ENCODE measurements around the gene MAP7.

The MAP7 gene

DNA sequence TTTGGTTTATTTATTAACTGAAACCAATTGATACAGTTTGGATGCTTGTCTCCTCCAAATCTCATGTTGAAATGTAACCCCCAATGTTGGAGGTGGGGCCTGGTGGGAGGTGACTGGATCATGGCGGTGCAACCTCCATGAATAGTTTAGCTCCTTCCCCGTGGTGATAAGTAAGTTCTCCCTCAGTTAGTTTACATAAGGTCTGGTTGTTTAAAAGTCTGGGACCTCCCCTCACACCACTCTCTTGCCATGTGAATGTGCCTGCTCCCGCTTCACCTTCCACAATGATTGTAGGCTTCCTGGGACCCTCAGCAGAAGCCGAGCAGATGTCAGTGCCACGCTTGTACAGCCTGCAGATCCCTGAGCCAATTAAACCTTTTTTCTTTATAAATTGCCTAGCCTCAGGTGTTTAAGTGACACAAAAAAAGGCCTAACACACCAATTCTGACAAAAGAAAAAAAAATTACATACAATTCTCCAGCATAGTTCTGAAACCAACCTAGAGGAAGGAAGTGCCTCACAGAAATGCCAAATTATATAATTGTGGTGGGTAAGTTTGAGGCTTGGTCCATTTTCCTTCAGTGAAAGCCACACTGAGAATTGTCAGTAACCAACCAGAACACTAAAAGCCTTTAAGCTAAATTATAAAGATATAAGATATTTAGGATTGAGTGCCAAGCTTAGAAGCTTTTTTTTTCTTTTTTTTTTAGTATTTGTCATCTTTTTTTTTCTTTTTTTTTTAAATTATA lies 15.0 kb downstream of the MAP7 start:
- POLR2A ChIA-PET: no interaction called here
- CTCF ChIA-PET: no interaction called here

DNA sequence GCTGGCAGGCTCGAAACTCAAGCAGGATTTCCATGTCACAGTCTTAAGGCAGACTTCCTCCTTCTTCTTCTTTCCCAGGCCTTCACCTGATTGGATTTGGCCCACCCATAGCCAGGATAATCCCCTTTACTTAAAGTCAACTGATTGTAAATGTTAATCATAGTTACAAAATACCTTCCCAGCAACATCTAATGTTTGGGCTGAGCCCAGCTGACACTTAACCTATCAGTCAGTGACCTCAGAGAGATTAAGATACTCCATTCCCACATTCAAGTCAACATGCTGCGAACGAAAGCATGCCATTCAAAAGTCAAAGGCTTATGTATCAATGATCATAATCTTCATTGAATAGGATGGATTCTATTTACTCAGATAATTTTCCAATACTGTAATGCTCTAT lies 16.0 kb downstream of the MAP7 start:
- DNase-seq (ENCODE audit: extremely low spot score): no peak
- TF ChIP-seq, protein P1, sequence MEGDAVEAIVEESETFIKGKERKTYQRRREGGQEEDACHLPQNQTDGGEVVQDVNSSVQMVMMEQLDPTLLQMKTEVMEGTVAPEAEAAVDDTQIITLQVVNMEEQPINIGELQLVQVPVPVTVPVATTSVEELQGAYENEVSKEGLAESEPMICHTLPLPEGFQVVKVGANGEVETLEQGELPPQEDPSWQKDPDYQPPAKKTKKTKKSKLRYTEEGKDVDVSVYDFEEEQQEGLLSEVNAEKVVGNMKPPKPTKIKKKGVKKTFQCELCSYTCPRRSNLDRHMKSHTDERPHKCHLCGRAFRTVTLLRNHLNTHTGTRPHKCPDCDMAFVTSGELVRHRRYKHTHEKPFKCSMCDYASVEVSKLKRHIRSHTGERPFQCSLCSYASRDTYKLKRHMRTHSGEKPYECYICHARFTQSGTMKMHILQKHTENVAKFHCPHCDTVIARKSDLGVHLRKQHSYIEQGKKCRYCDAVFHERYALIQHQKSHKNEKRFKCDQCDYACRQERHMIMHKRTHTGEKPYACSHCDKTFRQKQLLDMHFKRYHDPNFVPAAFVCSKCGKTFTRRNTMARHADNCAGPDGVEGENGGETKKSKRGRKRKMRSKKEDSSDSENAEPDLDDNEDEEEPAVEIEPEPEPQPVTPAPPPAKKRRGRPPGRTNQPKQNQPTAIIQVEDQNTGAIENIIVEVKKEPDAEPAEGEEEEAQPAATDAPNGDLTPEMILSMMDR (IDR thresholded peaks at IDR 0.05; ENCODE audit: control extremely low read depth, extremely low read depth, low read depth, missing control alignments): no peak
- CTCF ChIA-PET: no interaction called here
- POLR2A ChIA-PET: no interaction called here

More for the DNA sequence above, 15.0 kb downstream of the MAP7 start:
- TF ChIP-seq, protein P1 (IDR thresholded peaks at IDR 0.05; ENCODE audit: control extremely low read depth, extremely low read depth, low read depth, missing control alignments): no peak
- DNase-seq (ENCODE audit: extremely low spot score): no peak

- CTCF ChIA-PET: no interaction called here
- TF ChIP-seq, protein P1 (IDR thresholded peaks at IDR 0.05; ENCODE audit: control extremely low read depth, extremely low read depth, low read depth, missing control alignments): no peak
- POLR2A ChIA-PET: no interaction called here
These were observed 16.7 kb downstream of the MAP7 start for GRCh38 chr6:136533487-136533886.

DNA sequence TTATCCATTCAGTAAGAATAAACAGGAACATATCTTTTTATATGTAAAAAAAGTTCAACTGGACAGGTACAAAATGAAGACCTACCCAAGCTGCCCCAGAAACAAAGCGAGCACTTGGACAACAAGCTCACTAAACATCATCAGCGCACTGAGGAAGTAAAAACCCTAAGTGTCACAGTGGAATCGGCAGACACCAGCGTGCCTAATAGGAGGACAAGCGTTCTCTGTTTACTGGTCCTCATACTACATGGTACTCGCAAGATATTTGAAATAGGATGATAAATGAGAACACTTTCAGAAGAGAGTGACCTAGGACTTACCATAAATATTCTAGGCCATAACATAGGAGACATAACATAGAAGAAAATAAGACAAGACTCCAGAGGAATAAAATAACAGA lies 18.2 kb downstream of the MAP7 start:
- POLR2A ChIA-PET: no interaction called here
- CTCF ChIA-PET: no interaction called here
- TF ChIP-seq, protein P1 (IDR thresholded peaks at IDR 0.05; ENCODE audit: control extremely low read depth, extremely low read depth, low read depth, missing control alignments): no peak
- no peak for DNase-seq (ENCODE audit: extremely low spot score)

More at GRCh38 chr6:136533487-136533886, 16.7 kb downstream of the MAP7 start:
- no peak for DNase-seq (ENCODE audit: extremely low spot score)

- CTCF ChIA-PET: interaction anchor here (0.8 to 1.2 kb wide), 2 partner anchors 12 to 18 kb away, joined by 3 read pairs; no protein-coding TSS in a partner anchor
- TF ChIP-seq, protein P1 (IDR thresholded peaks at IDR 0.05; ENCODE audit: control extremely low read depth, extremely low read depth, low read depth, missing control alignments): no peak
- DNase-seq (ENCODE audit: extremely low spot score): no peak
- POLR2A ChIA-PET: no interaction called here
These were observed 20.5 kb downstream of the MAP7 start for GRCh38 chr6:136529710-136530109.

DNA sequence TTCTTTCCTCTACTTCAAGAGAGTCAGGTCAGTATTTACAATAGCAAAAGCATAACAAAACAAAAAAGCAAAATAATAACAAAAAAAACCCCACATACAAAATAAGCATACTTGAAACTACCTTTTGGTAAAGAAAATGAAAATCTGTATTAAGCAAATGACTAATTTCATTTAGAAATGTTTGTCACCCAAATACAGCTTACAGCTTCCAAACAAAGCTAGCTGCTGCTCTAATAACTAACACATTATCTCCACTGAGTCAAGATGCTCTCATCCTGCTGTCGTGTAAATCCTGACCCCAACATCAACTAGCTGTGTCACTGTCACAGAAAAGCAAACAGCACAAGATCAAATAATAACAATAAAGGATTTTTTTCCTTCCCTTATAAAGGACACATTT lies 21.7 kb downstream of the MAP7 start:
- TF ChIP-seq, protein P1 (IDR thresholded peaks at IDR 0.05; ENCODE audit: control extremely low read depth, extremely low read depth, low read depth, missing control alignments): no peak
- no peak for DNase-seq (ENCODE audit: extremely low spot score)
- ChIA-PET POLR2A (no interaction called here), CTCF (interaction anchor here (1.2 kb wide), 2 partner anchors 11 to 13 kb away, joined by 4 read pairs; no protein-coding TSS in a partner anchor)
